Measurements from ENCODE around the gene CACUL1. TPM values are rescaled to one million over a fixed set of nuclear protein-coding genes. Genes with fewer than 3 reads are reported as not detected.
"Not testable (repeated sequence)": the region's sequence is repeated elsewhere in the genome, so short reads cannot be mapped to it uniquely, and the experiment has no call there.

The CACUL1 gene
- polyA plus RNA-seq, 1 donor, result 24.1 TPM

GRCh38 chr10:118669020-118669791 is 85.6 kb downstream of the CACUL1 start:
- Histone ChIP-seq H3K9me3 (ENCODE audit: control insufficient read depth, low read depth, low read length) (no peaks in the 10 kb centered on the region), H3K4me3 (ENCODE audit: low read length) (no peak overlapping the region), H3K27me3 (ENCODE audit: control insufficient read depth, insufficient read depth, low read length) (no peaks in the 10 kb centered on the region), H3K27ac (ENCODE audit: low read length) (no peak overlapping the region), H3K4me1 (ENCODE audit: control insufficient read depth, insufficient read depth, low read length) (no peaks in the 10 kb centered on the region), H3K36me3 (ENCODE audit: control insufficient read depth, insufficient read depth, low read length) (peaks cover 2% of the 10 kb centered on the region)
- peak; percentile 16 to 49 for DNase-seq
- no CpG with 5 or more reads among the region's 20 CpGs for WGBS (ENCODE audit: insufficient coverage, low lambda C conversion rate)

- no peak overlapping the region for H3K27ac ChIP-seq (ENCODE audit: low read length)
- WGBS (ENCODE audit: insufficient coverage, low lambda C conversion rate), result no CpG with 5 or more reads among the region's 9 CpGs
- DNase-seq, result no peak
These were observed 86.4 kb downstream of the CACUL1 start for GRCh38 chr10:118668228-118668952.

GRCh38 chr10:118667732-118668131 is 87.0 kb downstream of the CACUL1 start:
- no peak for DNase-seq
- Histone ChIP-seq H3K4me1 (ENCODE audit: control insufficient read depth, insufficient read depth, low read length) (no peaks in the 10 kb centered on the region), H3K27me3 (ENCODE audit: control insufficient read depth, insufficient read depth, low read length) (peaks cover 3% of the 10 kb centered on the region), H3K4me3 (ENCODE audit: low read length) (no peak overlapping the region), H3K36me3 (ENCODE audit: control insufficient read depth, insufficient read depth, low read length) (no peaks in the 10 kb centered on the region), H3K9me3 (ENCODE audit: control insufficient read depth, low read depth, low read length) (no peaks in the 10 kb centered on the region), H3K27ac (ENCODE audit: low read length) (no peak overlapping the region)
- WGBS (ENCODE audit: insufficient coverage, low lambda C conversion rate), result 100% methylated on average over 1 of the region's 4 CpGs

More at GRCh38 chr10:118668228-118668952, 86.4 kb downstream of the CACUL1 start:
- Histone ChIP-seq H3K4me1 (ENCODE audit: control insufficient read depth, insufficient read depth, low read length) (no peaks in the 10 kb centered on the region), H3K9me3 (ENCODE audit: control insufficient read depth, low read depth, low read length) (no peaks in the 10 kb centered on the region), H3K36me3 (ENCODE audit: control insufficient read depth, insufficient read depth, low read length) (no peaks in the 10 kb centered on the region), H3K4me3 (ENCODE audit: low read length) (no peak overlapping the region), H3K27me3 (ENCODE audit: control insufficient read depth, insufficient read depth, low read length) (peaks cover 3% of the 10 kb centered on the region)

GRCh38 chr10:118666350-118666749 is 88.4 kb downstream of the CACUL1 start:
- Histone ChIP-seq H3K4me1 (ENCODE audit: control insufficient read depth, insufficient read depth, low read length) (no peaks in the 10 kb centered on the region), H3K27ac (ENCODE audit: low read length) (no peak overlapping the region), H3K27me3 (ENCODE audit: control insufficient read depth, insufficient read depth, low read length) (peaks cover 3% of the 10 kb centered on the region), H3K36me3 (ENCODE audit: control insufficient read depth, insufficient read depth, low read length) (no peaks in the 10 kb centered on the region), H3K9me3 (ENCODE audit: control insufficient read depth, low read depth, low read length) (no peaks in the 10 kb centered on the region), H3K4me3 (ENCODE audit: low read length) (no peak overlapping the region)
- no CpG with 5 or more reads among the region's 4 CpGs for WGBS (ENCODE audit: insufficient coverage, low lambda C conversion rate)
- DNase-seq, result no peak

GRCh38 chr10:118664321-118664720 is 90.4 kb downstream of the CACUL1 start:
- H3K27ac ChIP-seq (ENCODE audit: low read length), result no peak overlapping the region
- H3K27me3 ChIP-seq (ENCODE audit: control insufficient read depth, insufficient read depth, low read length), result peaks cover 3% of the 10 kb centered on the region
- H3K36me3 ChIP-seq (ENCODE audit: control insufficient read depth, insufficient read depth, low read length), result no peaks in the 10 kb centered on the region
- WGBS (ENCODE audit: insufficient coverage, low lambda C conversion rate), result no CpG with 5 or more reads among the region's 6 CpGs
- no peak for DNase-seq
- no peak overlapping the region for H3K4me3 ChIP-seq (ENCODE audit: low read length)
- H3K4me1 ChIP-seq (ENCODE audit: control insufficient read depth, insufficient read depth, low read length), result no peaks in the 10 kb centered on the region
- no peaks in the 10 kb centered on the region for H3K9me3 ChIP-seq (ENCODE audit: control insufficient read depth, low read depth, low read length)

- peaks cover 3% of the 10 kb centered on the region for H3K27me3 ChIP-seq (ENCODE audit: control insufficient read depth, insufficient read depth, low read length)
- no peaks in the 10 kb centered on the region for H3K9me3 ChIP-seq (ENCODE audit: control insufficient read depth, low read depth, low read length)
- no peaks in the 10 kb centered on the region for H3K36me3 ChIP-seq (ENCODE audit: control insufficient read depth, insufficient read depth, low read length)
- no peak overlapping the region for H3K4me3 ChIP-seq (ENCODE audit: low read length)
- 96% methylated on average over 3 of the region's 3 CpGs for WGBS (ENCODE audit: insufficient coverage, low lambda C conversion rate)
- H3K4me1 ChIP-seq (ENCODE audit: control insufficient read depth, insufficient read depth, low read length), result no peaks in the 10 kb centered on the region
- no peak overlapping the region for H3K27ac ChIP-seq (ENCODE audit: low read length)
- DNase-seq, result no peak
These were observed 91.6 kb downstream of the CACUL1 start for GRCh38 chr10:118663176-118663575.

GRCh38 chr10:118662228-118663035 is 92.3 kb downstream of the CACUL1 start:
- DNase-seq, result no peak
- Histone ChIP-seq H3K4me1 (ENCODE audit: control insufficient read depth, insufficient read depth, low read length) (no peaks in the 10 kb centered on the region), H3K36me3 (ENCODE audit: control insufficient read depth, insufficient read depth, low read length) (no peaks in the 10 kb centered on the region), H3K27ac (ENCODE audit: low read length) (no peak overlapping the region), H3K27me3 (ENCODE audit: control insufficient read depth, insufficient read depth, low read length) (peaks cover 3% of the 10 kb centered on the region), H3K9me3 (ENCODE audit: control insufficient read depth, low read depth, low read length) (no peaks in the 10 kb centered on the region), H3K4me3 (ENCODE audit: low read length) (no peak overlapping the region)
- no CpG with 5 or more reads among the region's 4 CpGs for WGBS (ENCODE audit: insufficient coverage, low lambda C conversion rate)

- Histone ChIP-seq H3K9me3 (ENCODE audit: control insufficient read depth, low read depth, low read length) (no peaks in the 10 kb centered on the region), H3K4me1 (ENCODE audit: control insufficient read depth, insufficient read depth, low read length) (no peaks in the 10 kb centered on the region), H3K36me3 (ENCODE audit: control insufficient read depth, insufficient read depth, low read length) (no peaks in the 10 kb centered on the region), H3K27me3 (ENCODE audit: control insufficient read depth, insufficient read depth, low read length) (no peaks in the 10 kb centered on the region), H3K27ac (ENCODE audit: low read length) (no peak overlapping the region), H3K4me3 (ENCODE audit: low read length) (no peak overlapping the region)
- no CpG with 5 or more reads among the region's 3 CpGs for WGBS (ENCODE audit: insufficient coverage, low lambda C conversion rate)
- DNase-seq, result no peak
These were observed 96.0 kb downstream of the CACUL1 start for GRCh38 chr10:118658762-118659161.

GRCh38 chr10:118658168-118658567 is 96.6 kb downstream of the CACUL1 start:
- H3K9me3 ChIP-seq (ENCODE audit: control insufficient read depth, low read depth, low read length), result not testable (repeated sequence)
- no CpG with 5 or more reads among the region's 1 CpG for whole genome bisulfite sequencing (ENCODE audit: insufficient coverage, low lambda C conversion rate)

GRCh38 chr10:118645294-118645693 is 109.5 kb downstream of the CACUL1 start:
- not testable (repeated sequence) for H3K4me1 ChIP-seq (ENCODE audit: control insufficient read depth, insufficient read depth, low read length)

More at GRCh38 chr10:118658168-118658567, 96.6 kb downstream of the CACUL1 start:
- H3K4me1 ChIP-seq (ENCODE audit: control insufficient read depth, insufficient read depth, low read length); DNase-seq; H3K4me3 ChIP-seq (ENCODE audit: low read length); H3K36me3 ChIP-seq (ENCODE audit: control insufficient read depth, insufficient read depth, low read length); H3K27me3 ChIP-seq (ENCODE audit: control insufficient read depth, insufficient read depth, low read length); H3K27ac ChIP-seq (ENCODE audit: low read length): not testable (repeated sequence)

More at GRCh38 chr10:118645294-118645693, 109.5 kb downstream of the CACUL1 start:
- not testable (repeated sequence) for H3K36me3 ChIP-seq (ENCODE audit: control insufficient read depth, insufficient read depth, low read length); DNase-seq; H3K9me3 ChIP-seq (ENCODE audit: control insufficient read depth, low read depth, low read length); H3K4me3 ChIP-seq (ENCODE audit: low read length); H3K27ac ChIP-seq (ENCODE audit: low read length); H3K27me3 ChIP-seq (ENCODE audit: control insufficient read depth, insufficient read depth, low read length)
- no CpG with 5 or more reads among the region's 1 CpG for WGBS (ENCODE audit: insufficient coverage, low lambda C conversion rate)
